Stomach smooth muscle (tissue), 2 donors: Measurements from ENCODE around the gene MDM1.

ENCODE experiments used
- H3K27ac ChIP-seq: one replicate; pipeline ENCODE4 v1.7.0; 2013; ENCODE audit warnings: mild to moderate bottlenecking, low read length, inconsistent platforms
- H3K27me3 ChIP-seq, 2 donors: one replicate each; pipeline ENCODE4 v1.7.0; 2013; ENCODE audit warnings: low read length in 2 of 2; ENCODE audit not compliant: insufficient read depth in 2 of 2, control insufficient read depth in 1 of 2
- H3K36me3 ChIP-seq, 2 donors: one replicate each; pipeline ENCODE4 v1.7.0; 2013; ENCODE audit warnings: low read length in 2 of 2; ENCODE audit not compliant: control insufficient read depth in 2 of 2, insufficient read depth in 2 of 2
- H3K4me1 ChIP-seq: one replicate; pipeline ENCODE4 v1.7.0; 2013; ENCODE audit warnings: low read length; ENCODE audit not compliant: control insufficient read depth, insufficient read depth
- H3K4me3 ChIP-seq, 2 donors: one replicate each; pipeline ENCODE4 v1.7.0; 2013; ENCODE audit warnings: low read length in 2 of 2
- H3K9ac ChIP-seq, 2 donors: one replicate each; pipeline ENCODE4 v1.7.0; 2013; ENCODE audit warnings: low read length in 2 of 2, mild to moderate bottlenecking in 1 of 2
- H3K9me3 ChIP-seq, 2 donors: one replicate each; pipeline ENCODE4 v1.7.0; 2013; ENCODE audit warnings: low read length in 2 of 2; ENCODE audit not compliant: control insufficient read depth in 2 of 2
- donor health status: healthy.
- donor health status: Pancreatic carcinoma.

Gene MDM1

DNA sequence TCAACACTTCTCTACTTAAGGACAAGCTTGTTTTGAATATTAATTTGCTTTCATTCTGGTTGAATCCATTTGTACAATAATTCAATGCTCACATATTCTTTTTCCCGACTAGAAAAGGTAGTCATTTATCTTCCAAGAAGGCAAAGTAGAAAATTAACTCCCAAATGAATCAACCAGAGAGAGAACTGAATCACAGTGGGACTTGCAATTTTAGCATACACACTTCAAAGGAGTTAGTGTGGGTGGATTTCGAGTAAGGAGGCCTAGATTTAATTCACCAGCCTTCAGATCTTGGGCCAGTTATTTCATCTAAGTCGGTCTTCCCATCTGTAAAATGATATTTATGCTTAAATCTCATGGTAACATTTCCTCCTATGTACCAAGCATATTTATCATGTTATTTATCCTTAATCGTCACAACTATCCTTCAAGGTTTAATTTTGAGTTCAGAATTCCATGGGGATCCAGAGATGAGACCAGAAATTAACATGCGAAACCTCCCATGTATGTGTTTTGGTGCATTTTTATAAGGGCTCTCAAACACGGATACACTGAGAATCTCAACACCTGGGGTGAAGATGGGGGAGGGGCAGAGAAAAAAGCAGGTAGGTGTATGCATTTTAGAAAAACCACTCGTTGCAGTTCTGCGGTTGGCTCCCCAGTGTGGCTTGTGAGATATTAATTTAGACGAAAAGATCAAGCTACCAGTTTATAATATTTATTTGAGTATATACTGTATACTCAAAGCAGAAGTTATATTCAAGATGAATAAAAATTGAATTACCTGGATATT is 39.8 kb downstream of the MDM1 start:
- Histone ChIP-seq H3K36me3 (peaks cover 0 to 2% of the 10 kb centered on the region in 2 donors), H3K9ac (no peak overlapping the region), H3K9me3 (no peaks in the 10 kb centered on the region), H3K27ac (no peak overlapping the region), H3K27me3 (no peaks in the 10 kb centered on the region), H3K4me3 (no peak overlapping the region), H3K4me1 (no peaks in the 10 kb centered on the region)

DNA sequence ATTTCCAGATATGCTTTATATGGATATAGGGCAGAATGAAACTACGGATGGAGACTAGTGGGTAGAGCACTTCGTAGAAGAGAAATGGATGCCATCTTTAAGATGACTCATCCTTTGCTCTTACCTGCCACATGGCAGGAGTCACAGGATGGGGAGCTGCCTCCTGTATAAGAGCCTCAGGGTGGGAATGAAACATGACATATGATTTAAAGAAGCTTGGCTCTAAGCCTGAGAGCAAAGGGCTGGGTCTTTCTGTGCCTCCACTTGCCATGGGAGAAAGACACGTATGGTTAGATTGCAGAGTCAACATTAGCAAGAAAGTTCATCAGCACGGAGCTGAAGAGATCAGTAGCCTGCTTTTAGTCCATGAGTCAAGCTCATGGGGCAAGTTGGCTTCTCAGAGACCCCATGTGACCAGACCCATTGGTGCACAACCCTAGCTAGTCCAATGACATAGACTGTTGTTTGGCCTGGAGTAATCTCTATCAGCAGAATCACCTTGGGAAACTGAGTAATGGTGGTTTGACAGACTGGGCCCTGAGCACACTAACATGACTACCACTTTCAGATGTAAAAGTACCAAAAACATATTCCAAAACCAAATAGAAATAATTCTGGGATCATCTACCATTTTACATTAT is 40.6 kb downstream of the MDM1 start:
- H3K36me3 ChIP-seq, result no peaks in the 10 kb centered on the region
- no peaks in the 10 kb centered on the region for H3K4me1 ChIP-seq
- no peak overlapping the region for H3K4me3 ChIP-seq
- H3K27me3 ChIP-seq, result no peaks in the 10 kb centered on the region
- no peak overlapping the region for H3K27ac ChIP-seq
- no peaks in the 10 kb centered on the region for H3K9me3 ChIP-seq
- no peak overlapping the region for H3K9ac ChIP-seq

DNA sequence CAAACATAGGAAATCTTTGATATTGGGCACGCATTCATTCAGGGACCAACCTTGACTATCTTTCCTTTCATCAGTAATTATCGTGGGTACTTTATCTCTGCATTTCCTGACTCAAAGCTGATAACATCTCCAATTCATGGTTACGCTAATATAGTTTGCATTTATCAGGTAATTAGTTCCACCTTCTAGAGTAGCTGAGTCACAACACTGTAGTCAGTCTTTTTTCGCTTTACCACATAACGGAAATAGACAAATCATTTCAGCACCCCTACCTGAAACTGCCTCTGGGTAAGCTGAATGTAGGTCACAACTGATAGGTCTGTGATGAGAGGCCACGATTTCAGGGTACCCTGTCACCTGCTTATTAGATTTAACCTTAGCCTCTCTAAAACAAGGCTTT is 42.0 kb downstream of the MDM1 start:
- Histone ChIP-seq H3K27ac (no peak overlapping the region), H3K4me1 (no peaks in the 10 kb centered on the region), H3K9me3 (no peaks in the 10 kb centered on the region), H3K4me3 (no peak overlapping the region), H3K36me3 (no peaks in the 10 kb centered on the region), H3K27me3 (no peaks in the 10 kb centered on the region), H3K9ac (no peak overlapping the region)

DNA sequence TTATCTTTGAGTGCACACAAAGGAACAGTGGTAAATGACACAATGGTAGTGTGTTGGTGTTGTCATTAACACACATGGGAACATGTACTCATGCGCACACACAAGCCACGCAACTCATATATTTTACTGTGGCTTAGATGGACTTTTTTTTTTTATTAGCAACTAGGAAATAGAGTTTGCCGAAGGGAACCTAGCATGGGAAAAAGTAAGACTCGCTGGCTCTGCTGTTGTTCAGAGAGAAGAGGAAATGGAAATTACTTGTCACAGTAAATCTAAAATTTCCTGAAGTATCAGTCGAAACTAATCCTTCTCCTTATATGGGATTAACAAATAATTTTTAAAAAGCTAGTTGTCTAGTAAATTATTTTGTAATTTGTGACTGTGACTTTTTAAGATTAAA is 45.1 kb downstream of the MDM1 start:
- H3K27ac ChIP-seq, result no peak overlapping the region
- H3K4me1 ChIP-seq, result no peaks in the 10 kb centered on the region
- no peaks in the 10 kb centered on the region for H3K9me3 ChIP-seq
- no peaks in the 10 kb centered on the region for H3K36me3 ChIP-seq
- H3K4me3 ChIP-seq, result no peak overlapping the region
- no peaks in the 10 kb centered on the region for H3K27me3 ChIP-seq
- H3K9ac ChIP-seq, result no peak overlapping the region

DNA sequence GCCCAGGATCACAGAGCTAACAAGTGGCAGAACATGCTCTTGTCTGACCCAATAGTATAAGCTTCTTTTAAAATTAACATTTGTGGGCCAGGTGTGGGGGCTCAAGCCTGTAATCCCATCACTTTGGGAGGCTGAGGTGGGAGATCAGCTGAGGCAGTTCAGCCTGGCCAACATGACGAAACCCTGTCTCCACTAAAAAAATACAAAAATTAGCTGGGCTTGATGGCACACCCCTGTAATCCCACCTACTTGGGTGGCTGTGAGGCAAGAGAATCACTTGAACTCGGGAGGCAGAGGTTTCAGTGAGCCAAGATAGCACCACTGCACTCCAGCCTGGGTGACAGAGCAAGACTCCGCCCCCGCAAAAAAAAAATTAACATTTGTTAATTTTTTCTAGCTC is 45.8 kb downstream of the MDM1 start:
- Histone ChIP-seq H3K27me3 (no peaks in the 10 kb centered on the region), H3K4me1 (no peaks in the 10 kb centered on the region), H3K9ac (no peak overlapping the region), H3K27ac (no peak overlapping the region), H3K36me3 (no peaks in the 10 kb centered on the region), H3K4me3 (no peak overlapping the region), H3K9me3 (no peaks in the 10 kb centered on the region)

DNA sequence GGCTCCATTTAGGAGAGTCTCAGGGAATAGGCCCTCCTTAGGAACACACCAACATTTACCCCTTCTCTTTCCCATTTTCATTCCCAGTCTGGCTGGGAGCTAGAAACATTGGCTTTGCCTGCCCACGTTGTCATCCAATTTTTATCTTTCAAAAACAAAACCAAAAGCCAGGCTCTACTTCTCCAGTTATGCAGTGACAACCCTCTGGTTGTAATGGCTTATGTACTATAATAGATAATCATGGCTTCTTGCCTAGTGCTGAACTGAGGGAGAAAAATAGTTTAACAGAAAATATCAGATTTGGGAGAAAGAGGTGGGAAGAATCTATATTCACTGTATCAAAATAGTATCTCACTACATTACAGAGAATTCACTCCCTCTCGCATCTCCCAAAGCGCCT is 46.6 kb downstream of the MDM1 start:
- H3K4me1 ChIP-seq, result no peaks in the 10 kb centered on the region
- H3K27ac ChIP-seq, result no peak overlapping the region
- no peaks in the 10 kb centered on the region for H3K36me3 ChIP-seq
- H3K27me3 ChIP-seq, result no peaks in the 10 kb centered on the region
- no peak overlapping the region for H3K4me3 ChIP-seq
- H3K9ac ChIP-seq, result no peak overlapping the region
- no peaks in the 10 kb centered on the region for H3K9me3 ChIP-seq

DNA sequence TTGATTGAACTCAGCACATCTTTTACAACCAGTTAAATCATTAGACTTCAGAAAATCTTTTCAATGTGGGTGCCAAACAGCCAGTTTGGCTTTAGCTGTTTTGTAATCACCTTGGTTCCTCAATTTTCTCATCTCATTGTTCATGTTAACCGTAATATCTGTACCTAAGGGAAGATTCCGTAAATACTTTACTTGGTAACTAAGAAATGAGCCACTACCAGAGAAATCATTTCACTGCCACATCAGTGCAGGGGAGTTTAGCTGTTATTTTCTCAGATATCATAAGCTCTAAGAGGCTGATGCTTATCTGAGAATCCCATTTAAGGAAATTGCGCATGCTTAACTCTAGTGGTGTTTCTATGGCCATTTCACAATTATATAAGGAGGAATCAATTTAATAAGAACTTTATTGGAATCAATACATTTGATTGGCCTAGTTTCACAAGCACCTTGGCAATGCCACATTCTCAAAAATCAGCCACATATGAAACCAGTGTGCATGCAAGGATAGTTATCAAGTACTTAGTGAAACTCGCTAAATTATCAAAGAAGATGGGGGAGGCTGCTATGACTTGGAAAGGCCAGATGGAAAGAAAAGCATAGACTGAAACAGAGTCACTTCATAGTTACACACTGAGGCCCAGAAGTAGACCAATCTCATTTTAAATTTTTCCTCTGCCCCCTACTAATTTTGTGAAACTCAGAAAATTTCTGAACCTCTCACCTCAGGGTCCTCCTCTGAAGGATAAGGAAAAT is 50.7 kb downstream of the MDM1 start:
- no peaks in the 10 kb centered on the region for H3K4me1 ChIP-seq
- no peak overlapping the region for H3K9ac ChIP-seq
- H3K36me3 ChIP-seq, result no peaks in the 10 kb centered on the region
- no peaks in the 10 kb centered on the region for H3K9me3 ChIP-seq
- H3K27ac ChIP-seq, result no peak overlapping the region
- H3K27me3 ChIP-seq, result no peaks in the 10 kb centered on the region
- no peak overlapping the region for H3K4me3 ChIP-seq

DNA sequence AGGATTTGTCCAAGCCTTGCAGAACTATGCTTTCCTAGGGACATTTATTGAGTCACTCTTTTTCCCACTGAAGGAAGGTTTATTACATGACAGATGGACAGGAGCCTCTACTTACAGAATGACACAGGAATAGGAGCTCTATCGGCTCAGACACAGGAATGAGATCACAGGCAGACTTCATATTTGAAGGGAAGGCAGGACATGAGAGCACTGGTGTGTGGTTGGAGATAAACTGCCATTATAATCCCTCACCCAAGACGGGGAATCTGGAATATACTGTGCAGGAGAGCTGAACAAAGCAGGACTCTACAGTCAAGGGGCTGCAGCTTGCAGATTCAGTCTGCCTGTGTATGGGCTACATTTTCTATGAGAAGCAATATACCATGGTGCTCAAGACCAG is 51.9 kb downstream of the MDM1 start:
- no peaks in the 10 kb centered on the region for H3K36me3 ChIP-seq
- H3K4me3 ChIP-seq, result no peak overlapping the region
- H3K9me3 ChIP-seq, result no peaks in the 10 kb centered on the region
- no peaks in the 10 kb centered on the region for H3K27me3 ChIP-seq
- no peaks in the 10 kb centered on the region for H3K4me1 ChIP-seq
- H3K27ac ChIP-seq, result no peak overlapping the region
- no peak overlapping the region for H3K9ac ChIP-seq

DNA sequence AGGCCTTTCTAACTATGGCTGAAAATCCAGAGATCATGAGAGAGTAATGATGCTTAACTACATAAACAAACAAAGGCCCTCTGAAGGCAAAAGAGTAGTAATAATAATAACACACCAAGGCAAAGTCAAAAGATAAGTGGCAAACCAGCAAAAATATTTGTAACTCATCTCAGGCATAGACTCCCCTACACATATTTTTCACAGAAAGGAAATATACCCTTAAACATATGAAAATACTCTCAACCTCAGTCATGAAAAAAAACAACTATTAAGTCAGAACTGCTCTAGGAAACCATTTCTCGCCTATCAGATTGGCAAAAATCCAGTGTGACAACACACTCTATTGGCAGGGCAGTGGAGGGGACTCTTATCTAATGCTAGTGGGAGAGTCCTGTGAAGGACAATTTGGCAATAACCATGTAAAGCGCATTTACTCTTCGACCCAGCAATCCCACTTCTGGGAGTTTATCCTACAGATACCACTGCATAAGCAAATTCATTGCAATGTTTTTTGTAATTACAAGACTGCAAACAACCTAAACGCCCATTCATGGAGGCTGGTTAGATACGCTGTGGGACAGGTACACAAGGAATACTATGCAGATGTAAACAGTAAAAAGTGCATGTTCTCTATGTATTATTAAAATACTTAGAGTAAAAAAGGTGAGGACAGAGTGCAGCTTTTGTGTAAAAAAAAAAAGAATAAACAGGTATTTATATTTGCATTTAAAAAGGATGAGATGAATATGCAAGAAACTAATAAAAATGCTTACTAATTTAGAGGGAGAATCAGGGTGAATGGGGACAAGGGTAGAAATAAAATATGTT is 52.7 kb downstream of the MDM1 start:
- Histone ChIP-seq H3K36me3 (no peaks in the 10 kb centered on the region), H3K4me1 (no peaks in the 10 kb centered on the region), H3K4me3 (no peak overlapping the region), H3K27ac (no peak overlapping the region), H3K27me3 (no peaks in the 10 kb centered on the region), H3K9ac (no peak overlapping the region), H3K9me3 (no peaks in the 10 kb centered on the region)

DNA sequence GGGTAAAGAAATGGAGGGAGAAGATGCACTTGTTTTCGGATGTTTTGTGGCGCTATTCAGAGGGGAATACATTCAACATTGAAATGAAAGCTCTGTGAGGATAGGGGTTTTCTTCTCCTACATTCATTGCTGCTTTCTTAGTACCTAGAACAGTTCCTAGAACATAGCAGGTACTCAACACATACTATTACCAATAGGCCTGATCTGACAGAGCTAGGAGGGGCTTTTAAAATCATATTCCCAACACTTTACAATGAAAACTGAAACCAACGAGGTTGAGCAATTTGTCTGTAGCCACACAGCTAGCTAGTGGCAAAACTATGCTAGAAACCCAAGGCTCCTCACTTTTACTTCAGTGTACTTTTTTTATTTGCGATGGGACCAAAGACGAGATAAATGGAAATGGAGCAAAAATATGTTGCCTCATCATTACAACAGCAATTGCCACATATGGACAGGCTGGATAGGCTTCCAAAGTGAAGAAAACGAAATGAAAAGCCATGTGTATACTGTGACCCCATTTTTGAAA is 55.7 kb downstream of the MDM1 start:
- Histone ChIP-seq H3K9me3 (no peaks in the 10 kb centered on the region), H3K36me3 (no peaks in the 10 kb centered on the region), H3K4me3 (no peak overlapping the region), H3K9ac (no peak overlapping the region), H3K4me1 (no peaks in the 10 kb centered on the region), H3K27ac (no peak overlapping the region), H3K27me3 (no peaks in the 10 kb centered on the region)
